ENCODE measurements around the gene C5. TPM values are rescaled to one million over a fixed set of nuclear protein-coding genes. Genes with fewer than 3 reads are reported as not detected.
"Not testable (repeated sequence)": the region's sequence is repeated elsewhere in the genome, so short reads cannot be mapped to it uniquely, and the experiment has no call there.

The C5 gene
- total RNA-seq, 1 experiment from 2014 or later = 5.6 TPM

DNA sequence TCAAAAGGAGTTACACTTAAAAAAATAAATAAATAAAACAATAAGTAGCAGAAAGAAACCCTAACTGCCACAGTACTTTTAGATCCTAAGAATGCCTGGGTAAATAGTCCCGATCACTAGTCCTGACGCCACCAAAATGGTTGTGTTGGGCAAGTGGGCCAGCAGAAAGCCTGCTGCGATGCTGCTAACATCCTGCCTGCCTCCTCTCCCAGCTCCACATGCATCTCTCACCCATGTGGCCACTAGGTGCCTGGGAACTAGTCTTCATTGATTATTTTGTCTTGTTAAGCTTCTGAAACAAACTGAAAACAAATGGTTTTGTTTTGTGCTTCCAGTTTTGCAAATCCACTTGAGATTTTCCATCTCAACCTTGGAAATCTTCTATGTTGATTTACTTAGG is 69.1 kb downstream of the C5 start:
- DNase-seq (ENCODE audit: low read depth) = no peak

DNA sequence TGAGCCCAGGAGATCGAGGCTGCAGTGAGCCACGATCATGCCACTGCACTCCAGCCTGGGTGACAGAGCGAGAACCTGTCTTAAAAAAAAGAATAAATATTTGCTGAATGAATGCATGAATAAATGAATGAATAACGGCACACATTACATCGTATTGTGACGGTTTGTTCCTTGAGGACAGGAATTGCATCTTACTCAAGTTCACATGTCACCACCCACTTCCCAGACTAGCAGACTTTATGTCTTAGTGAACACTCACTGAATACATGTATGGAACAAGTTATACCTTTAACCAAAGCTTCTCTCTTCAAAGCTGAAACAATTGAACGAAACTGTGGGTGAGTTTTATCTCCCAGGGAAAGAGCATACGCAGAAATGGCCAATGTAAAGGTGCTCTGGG is 70.3 kb downstream of the C5 start:
- DNase-seq (ENCODE audit: low read depth) = no peak

DNA sequence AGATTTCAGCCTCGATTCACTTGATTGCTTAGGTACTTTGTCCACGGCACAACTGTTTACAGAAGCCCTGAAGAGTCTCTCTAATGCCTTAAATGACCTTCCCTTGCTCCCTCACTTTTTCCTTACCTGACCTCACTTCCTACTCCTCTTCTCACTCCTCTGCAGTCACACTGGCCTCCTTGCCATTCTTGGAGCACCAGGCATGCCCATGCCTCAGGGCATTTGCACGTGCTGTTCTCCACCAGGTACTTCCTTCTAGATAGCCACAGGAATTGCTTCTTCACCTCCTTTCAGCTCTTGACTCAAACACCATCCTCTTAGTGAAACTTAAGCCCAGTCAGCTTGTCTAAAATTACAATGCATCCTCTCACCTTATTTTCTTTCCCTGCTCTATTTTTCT is 71.1 kb downstream of the C5 start:
- no peak for DNase-seq (ENCODE audit: low read depth)

DNA sequence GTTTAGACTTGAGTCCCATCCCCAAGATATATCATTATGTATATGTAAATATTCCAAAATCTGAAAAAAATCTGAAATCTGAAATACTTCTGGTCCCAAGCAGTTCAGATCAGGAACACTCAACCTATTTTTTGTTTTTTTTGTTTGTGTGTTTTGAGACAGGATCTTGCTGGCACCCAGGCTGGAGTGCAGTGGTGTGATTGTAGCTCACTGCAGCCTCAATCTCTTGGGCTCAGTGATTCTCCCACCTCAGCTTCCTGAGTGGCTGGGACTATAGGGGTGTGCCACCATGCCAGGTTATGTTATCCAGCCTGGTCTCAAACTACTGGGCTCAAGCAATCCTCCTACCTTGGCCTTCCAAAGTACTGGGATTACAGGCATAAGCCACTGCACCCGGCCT is 72.8 kb downstream of the C5 start:
- DNase-seq (ENCODE audit: low read depth) = no peak

DNA sequence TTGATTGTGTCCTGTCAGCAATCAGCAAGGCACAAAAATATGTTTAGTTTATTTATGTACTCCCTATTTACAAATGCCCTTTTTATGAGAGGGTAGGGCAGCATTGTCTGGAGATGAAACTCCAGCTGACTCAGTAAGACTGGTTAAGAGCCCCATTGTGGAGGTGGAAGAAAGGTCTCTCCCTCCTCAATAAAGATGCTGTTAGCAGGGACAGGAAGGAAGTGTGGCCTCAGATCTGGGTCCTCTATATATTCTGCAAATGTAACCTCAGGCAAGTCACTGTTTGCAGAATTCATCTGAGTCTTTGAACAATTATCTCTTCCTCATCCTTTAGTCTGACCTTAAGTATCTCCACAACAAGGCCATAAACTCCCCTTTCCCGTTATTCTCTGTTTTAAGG is 75.2 kb downstream of the C5 start:
- DNase-seq (ENCODE audit: low read depth) = no peak

DNA sequence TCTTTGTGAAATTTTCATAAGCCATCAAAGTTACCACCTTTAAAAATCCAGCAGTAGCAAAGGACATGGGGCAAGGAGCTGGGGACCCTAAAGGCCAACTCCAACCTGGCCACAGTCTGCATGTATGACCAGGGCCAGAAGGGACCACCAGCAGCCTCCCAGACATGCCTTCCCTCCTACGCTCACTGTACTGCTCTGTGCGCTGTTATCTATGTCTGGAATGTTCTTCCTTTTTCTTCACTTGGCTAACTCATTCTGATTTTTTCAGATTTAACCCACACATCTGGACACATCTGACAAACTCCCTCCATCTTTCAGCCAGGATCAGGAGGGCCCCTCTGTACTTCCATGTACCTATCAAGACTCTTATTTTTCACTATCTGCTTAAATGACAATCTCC is 75.9 kb downstream of the C5 start:
- no peak for DNase-seq (ENCODE audit: low read depth)

DNA sequence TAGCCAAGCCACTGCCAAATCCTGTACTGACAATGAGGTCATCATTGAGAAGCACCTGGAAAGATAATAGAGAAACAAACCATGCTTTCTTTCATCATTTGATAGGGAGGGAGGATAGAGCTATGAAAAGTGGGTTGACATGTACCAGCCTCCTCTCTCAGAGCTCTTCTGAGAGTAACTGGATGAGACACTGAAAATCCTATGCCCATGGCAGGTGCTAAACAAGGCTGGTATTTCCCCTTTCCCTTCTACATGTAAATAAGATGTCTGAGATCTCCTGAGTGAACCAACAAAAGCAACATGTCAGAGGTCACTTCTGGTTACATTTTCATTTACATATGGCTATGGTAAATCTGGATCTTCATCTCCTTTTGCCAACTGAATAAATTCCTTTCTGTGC is 78.1 kb downstream of the C5 start:
- no peak for DNase-seq (ENCODE audit: low read depth)

DNA sequence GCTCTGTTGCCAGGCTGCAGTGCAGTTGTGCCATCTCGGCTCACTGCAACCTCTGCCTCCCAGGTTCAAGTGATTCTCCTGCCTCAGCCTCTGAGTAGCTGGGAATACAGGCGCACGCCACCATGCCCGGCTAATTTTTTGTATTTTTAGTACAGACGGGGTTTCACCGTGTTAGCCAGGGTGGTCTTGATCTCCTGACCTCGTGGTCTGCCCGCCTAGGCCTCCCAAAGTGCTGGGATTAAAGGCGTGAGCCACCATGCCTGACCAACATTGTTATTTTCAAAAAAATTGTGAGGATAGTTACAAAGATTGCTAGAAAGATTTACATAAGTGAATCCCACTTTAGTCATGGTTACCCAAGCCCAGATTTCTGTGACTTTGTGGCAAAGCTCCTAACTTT is 78.6 kb downstream of the C5 start:
- not testable (repeated sequence) for DNase-seq (ENCODE audit: low read depth)

DNA sequence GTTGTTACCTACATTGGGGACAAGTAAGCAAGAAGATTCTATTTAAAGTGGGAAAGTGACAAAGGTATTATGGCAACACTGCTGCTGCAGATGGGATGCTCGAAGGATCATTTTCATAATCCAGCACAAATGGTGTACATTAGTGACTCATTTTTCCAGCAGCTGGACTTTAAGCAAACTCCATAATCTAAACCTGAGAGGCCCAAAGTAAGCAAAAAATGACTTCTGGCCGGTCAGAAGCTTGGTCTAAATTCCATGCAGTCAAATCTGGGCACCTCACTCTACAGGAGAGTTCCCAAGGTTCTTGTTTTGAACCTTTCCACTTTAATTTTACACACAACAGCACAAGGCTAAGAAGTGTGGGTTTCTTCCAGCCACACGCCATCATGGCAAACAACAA is 79.8 kb downstream of the C5 start:
- no peak for DNase-seq (ENCODE audit: low read depth)

DNA sequence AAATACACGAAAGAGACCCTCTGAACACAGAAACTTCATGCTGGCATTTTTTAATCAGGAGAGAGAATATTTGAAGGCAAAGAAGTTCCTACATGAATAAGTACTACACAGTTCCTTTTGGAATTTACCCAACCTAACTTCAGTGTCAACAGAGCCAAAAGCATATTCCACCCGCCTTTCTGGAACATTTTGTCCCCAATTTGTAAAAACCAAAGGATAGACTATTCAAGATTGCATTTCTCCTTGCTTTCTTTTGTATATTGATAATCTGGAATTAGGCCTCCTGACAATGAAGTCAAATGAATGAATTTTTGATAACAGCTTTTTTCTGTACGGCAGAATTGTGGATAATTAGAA is 84.1 kb downstream of the C5 start:
- no peak for DNase-seq (ENCODE audit: low read depth)

DNA sequence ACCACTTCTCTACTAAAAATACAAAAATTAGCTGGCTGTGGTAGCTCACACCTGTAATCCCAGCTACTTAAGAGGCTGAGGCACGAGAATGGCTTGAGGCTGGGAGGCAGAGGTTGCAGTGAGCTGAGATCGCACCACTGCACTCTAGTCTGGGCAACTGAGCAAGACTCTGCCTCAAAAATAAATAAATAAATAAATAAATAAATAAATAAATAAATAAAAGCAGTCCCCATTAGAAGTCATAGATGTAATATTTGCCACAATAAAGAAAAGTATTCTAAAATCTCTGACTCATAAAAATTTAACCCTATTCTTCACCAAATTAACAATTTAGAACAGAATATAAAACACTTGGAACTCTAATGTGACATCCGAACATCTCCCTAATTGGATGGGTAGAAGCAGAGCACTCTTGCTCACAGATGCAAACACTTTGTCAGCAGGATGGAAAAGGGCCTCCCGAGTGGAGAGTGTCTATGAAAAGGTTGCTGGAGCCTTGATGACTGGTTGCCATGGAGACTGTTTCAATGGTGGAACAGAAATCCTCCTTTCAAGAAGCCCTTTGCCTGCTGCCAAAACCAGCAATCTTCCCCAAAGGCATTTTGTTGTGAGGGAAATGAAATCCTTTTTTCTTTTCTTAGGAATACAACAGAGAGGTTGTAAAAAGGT is 84.6 kb downstream of the C5 start:
- DNase-seq (ENCODE audit: low read depth) = peak; percentile 34

DNA sequence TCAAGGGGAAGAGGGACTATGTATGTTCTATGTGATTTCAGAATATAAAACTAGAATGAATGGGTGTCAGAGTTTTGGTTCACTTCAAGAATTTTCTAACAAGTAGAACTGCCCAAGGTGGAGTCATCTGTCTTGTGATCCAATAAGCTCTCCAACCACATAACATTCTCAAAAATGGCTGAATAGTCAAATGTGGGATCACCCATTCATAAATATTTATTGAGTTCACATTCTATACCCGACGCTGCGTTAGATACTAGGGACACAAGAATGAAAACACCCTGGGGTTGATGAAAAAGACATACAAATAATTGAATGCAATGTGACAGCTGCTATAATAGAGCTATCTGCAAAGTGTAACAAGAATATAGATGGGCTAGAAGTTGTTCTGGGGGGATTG is 88.1 kb downstream of the C5 start:
- no peak for DNase-seq (ENCODE audit: low read depth)

DNA sequence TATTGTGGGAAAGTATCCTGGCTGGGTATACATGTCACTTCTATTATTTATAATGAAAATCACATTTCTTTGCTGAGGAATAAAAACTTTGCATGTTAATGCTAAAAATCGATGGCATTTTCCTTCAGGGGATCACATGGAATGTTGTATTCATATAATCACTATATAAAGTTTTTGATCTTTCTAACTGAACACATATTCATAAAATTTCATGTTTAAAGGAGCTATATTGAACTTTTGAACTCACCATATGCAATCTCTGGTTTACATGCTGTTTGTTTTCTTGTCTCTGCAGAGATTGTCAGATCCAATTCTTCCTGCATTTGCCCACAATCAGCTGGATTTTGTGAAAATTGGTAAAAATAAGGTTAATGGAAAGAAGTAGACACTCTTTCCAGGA is 90.1 kb downstream of the C5 start:
- DNase-seq (ENCODE audit: low read depth) = no peak

DNA sequence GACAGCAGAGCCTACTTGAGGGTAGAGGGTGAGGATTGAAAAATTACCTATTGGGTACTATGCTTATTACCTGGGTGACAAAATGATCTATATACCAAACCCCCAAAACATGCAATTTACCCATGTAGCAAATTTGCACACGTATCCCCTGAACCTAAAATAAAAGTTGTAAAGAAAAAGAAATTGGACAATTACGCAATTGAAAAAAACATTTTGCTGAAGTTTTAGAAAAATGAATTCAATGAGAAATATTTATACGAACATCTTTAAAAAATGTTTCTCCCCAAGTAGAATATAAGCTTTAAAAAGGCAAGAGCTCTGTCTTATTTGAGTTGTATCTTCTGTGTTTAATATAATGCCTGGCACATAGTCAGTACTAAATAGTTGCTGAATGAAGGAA is 93.2 kb downstream of the C5 start:
- DNase-seq (ENCODE audit: low read depth) = no peak

DNA sequence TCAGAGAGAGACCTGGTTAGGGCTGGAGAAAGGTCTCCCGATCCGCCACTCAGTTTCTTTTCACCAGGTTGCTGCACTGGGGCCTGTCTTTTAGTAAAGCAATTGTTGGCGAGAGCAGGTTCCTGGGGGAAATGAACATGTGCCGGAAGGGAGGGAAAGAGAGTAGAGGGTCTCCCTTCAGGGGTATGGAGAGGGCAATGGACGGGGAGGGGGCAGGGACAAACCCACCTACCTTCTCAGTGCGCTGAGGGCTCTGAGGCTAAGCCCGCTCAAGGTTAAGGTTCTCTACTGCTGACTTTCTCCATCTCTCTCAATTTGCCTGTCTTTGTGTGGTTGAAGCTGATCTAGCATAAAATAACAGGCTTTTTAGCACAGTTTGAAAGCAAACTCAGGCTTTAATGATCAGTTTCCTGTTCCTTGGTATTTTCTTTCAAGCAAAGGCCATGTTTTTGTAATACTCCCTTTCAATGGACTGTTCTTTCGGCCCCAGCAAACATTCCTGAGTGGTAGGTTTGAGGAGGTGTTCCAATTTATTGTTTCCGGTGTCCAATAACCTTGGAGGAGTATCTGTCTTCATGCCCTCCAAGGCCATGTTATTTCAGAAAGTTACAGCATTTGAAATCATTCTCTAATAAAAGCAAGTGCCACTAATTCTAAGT is 98.0 kb downstream of the C5 start:
- no peak for DNase-seq (ENCODE audit: low read depth)

DNA sequence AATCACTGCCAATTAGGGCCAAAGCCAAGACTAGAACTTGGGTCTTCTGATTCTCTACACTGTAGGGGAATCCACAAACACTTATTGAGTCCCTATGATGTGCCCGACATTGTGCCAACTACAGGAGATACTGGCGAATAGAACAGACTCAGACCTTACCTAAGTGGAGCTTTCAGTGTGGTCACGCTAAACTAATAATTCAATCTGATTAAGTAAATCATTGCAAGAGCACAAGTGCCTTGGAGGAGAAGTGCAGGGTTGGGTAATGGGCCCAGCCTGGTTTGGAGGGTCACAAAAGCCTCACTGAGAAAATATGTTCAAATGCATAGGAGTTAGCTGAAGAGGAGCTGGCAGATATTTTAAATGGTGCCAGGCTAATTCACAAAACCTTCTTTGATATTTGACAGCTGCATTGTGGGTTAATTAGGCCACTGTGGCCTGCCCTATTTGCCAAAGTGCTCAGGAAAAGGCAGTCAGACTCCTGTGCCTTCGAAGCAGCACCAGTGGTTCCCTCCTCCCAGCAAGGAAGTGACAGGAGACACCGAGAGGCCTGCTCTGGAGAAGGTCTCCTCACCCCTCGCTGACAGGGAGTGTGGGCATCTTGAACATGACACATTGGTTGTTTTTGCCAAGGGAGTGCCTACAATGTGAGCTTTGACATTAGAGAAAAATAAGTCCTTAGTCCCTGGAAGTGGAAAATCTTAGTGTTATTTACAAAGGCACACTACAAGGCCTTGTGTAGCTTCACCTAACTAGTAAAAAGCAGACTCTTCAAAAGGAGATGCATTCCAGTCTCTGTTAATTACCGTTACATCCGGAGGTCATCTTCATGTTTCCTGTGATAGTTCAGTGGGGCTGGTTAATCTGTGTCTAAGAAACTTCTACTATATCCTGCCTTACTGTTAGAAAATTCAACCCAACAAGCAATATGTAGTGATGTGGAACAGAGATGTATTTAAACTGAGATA is 99.4 kb downstream of the C5 start:
- DNase-seq (ENCODE audit: low read depth) = no peak

DNA sequence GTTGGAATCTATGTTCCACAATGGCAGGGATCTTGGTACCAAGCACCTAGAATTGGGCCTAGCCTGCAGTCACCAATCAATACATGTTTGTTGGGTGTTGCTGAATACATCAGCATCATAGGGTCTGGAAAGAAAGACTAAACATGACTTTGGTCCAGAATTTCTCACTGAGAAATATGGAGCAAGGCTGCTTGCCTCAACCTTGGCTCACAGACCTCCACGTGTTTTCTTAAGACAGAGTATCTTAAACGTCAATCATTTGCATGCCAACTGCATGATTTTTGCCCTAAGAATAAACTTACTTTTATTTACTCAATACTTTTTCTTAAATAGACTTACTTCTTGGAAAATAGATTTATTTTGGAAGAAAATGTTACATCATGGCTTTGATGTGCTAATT is 100.8 kb downstream of the C5 start:
- no peak for DNase-seq (ENCODE audit: low read depth)

DNA sequence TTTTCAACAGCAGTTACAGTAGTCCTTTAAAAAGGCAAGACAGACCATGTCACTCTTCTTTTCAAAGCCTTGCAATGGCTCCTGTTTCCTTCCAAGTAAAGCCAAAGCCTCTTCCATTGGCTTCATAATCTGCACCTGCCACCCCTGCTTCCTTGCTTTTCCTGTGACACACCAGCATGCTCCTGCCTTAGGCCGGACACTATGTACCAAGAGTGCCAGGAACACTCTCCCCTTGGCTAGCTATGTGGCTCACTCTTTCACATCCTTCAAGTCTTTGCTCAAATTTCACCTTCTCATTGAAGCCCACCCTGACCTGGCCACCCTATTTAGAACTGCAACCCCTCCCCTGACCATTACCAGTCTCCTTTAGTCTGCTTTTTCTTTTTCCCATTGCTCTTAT is 101.3 kb downstream of the C5 start:
- DNase-seq (ENCODE audit: low read depth) = no peak

DNA sequence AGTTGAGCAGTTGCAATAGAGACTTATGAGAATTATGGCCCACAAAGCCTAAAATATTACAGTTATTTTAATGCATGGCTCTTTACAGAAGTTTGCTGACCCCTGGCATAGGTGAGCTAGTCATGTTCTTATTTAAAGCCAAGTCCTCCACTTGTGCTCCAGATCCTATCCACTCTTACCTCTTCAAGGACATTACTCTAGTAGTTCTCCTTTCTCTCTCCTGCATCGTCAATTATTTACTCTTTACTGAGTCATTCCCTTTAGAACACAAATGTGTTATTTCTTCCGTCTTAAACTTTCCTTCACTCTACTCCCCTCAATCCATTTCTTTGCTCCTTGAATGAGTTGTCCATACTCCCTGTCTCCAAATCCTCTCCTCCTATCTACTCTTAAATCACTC is 102.9 kb downstream of the C5 start:
- no peak for DNase-seq (ENCODE audit: low read depth)

DNA sequence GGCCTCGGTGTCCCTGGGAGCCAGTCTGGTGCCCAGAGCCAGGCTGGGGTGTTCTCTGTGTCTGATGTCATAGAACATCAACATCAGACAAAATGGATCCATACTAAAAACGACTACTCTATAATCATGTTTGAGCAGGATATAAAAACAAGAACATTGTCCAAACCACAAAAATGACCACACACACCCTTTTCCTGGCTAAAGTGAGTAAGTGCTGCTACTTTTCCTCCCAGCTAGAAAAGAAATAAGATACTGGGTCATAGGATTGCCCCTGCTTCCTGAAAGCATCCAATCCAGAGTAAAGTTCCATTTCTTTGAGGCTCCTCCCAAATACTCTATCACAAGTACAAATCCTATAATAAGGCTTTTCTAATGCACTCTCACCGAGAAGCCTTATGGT is 103.8 kb downstream of the C5 start:
- peak; percentile 60 for DNase-seq (ENCODE audit: low read depth)

DNA sequence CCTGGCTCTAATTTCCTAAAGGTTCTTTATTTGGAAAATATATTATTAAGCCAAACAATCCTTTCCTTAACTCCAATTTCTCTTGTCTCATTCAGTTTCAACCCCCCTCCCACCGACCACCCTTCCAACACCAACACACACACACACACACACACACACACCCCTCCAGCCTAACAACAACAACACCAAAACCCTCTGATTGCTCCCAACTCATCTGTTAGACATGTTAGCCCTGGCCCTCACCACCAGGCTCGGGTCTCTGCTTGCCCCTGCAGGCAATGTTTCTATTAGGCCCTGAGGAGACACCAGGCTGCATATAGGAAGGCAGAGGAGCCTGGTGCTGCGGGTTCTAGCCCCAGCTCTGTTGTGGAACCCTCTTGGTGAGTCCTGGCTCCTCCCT is 105.1 kb downstream of the C5 start:
- no peak for DNase-seq (ENCODE audit: low read depth)

DNA sequence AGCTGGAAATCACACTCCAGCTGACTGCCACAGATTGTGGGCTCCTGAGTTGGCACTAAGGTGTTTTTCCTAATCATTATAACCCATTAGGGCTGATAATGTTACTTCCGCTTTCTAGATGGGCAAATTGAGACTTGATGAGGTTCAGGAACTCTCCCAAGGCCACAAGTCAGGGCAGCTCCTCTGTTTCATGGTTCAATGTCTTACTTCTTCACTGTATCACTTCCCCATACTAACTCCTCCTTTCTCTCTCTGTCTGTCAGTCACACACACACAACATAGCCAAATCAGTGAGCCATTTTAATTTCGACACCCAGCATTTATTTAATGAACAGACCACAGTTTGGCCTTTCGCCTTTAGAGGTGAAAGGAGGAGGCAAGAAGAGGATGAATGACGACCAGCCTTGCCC is 105.6 kb downstream of the C5 start:
- no peak for DNase-seq (ENCODE audit: low read depth)
